WI38 (cell line): ENCODE data around the gene AGAP3.

ENCODE experiments used
- H3K4me3 ChIP-seq: 2 replicates; pipeline ENCODE4 v1.5.1; 2011; ENCODE audit warnings: low read depth, mild to moderate bottlenecking, control low read depth, low read length
- TF ChIP-seq, protein P1 (sequence below): IDR thresholded peaks from 2 replicates; pipeline ENCODE4 v1.5.1; 2012; ENCODE audit warnings: low read depth, mild to moderate bottlenecking, control low read depth, low read length

Gene AGAP3

GRCh38 chr7:151176401-151176800 lies 90.1 kb downstream of the AGAP3 start:
- TF ChIP-seq, protein P1, sequence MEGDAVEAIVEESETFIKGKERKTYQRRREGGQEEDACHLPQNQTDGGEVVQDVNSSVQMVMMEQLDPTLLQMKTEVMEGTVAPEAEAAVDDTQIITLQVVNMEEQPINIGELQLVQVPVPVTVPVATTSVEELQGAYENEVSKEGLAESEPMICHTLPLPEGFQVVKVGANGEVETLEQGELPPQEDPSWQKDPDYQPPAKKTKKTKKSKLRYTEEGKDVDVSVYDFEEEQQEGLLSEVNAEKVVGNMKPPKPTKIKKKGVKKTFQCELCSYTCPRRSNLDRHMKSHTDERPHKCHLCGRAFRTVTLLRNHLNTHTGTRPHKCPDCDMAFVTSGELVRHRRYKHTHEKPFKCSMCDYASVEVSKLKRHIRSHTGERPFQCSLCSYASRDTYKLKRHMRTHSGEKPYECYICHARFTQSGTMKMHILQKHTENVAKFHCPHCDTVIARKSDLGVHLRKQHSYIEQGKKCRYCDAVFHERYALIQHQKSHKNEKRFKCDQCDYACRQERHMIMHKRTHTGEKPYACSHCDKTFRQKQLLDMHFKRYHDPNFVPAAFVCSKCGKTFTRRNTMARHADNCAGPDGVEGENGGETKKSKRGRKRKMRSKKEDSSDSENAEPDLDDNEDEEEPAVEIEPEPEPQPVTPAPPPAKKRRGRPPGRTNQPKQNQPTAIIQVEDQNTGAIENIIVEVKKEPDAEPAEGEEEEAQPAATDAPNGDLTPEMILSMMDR: no peak
- H3K4me3 ChIP-seq: no peak overlapping the region

GRCh38 chr7:151177310-151177709 lies 91.0 kb downstream of the AGAP3 start:
- TF ChIP-seq, protein P1: no peak
- H3K4me3 ChIP-seq: no peak overlapping the region

- TF ChIP-seq, protein P1: no peak
- no peak overlapping the region for H3K4me3 ChIP-seq
Observed at GRCh38 chr7:151178236-151178635, 92.0 kb downstream of the AGAP3 start.

GRCh38 chr7:151178831-151179230 lies 92.6 kb downstream of the AGAP3 start:
- TF ChIP-seq, protein P1: no peak
- H3K4me3 ChIP-seq: no peak overlapping the region

GRCh38 chr7:151179287-151179860 lies 93.1 kb downstream of the AGAP3 start:
- TF ChIP-seq, protein P1: no peak
- H3K4me3 ChIP-seq: no peak overlapping the region

DNA sequence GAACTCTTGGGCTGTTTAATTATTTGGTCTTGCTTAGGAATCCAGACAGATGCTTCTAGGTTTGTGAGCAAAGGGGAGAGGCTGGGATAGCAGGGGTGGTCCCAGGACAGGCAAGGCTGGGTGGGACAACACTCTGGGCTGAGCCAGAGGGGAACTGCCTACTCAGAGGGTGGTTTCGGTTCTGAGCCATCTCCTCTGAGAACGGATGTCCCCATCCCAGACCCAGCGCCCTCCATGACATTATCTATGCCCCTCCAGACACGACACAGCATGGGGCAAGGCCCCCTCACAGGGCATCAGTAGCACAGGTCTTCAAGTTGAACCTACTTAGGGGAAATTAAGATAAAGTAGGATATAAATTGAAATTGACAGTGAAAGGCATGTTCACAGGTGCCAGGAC lies 93.7 kb downstream of the AGAP3 start:
- TF ChIP-seq, protein P1: no peak
- no peak overlapping the region for H3K4me3 ChIP-seq

GRCh38 chr7:151181011-151181431 lies 94.7 kb downstream of the AGAP3 start:
- TF ChIP-seq, protein P1: no peak

More at GRCh38 chr7:151181011-151181431, 94.7 kb downstream of the AGAP3 start:
- H3K4me3 ChIP-seq: no peak overlapping the region
